Measurements from ENCODE around the gene SLC25A21. TPM values are rescaled to one million over a fixed set of nuclear protein-coding genes. Genes with fewer than 3 reads are reported as not detected.

SLC25A21 gene
- total RNA-seq, 2 experiments from 2014 or later: not detected

GRCh38 chr14:37087520-37087919 is 84.9 kb downstream of the SLC25A21 start:
- Histone ChIP-seq H3K4me1 (ENCODE audit: insufficient read depth, low read length) (no peaks in the 10 kb centered on the region), H3K4me3 (ENCODE audit: low read length) (no peak overlapping the region), H3K27ac (ENCODE audit: low read depth in 1 of 2, low read length in 2 of 2) (no peak overlapping the region), H3K9me3 (ENCODE audit: control insufficient read depth in 1 of 2, insufficient read depth in 1 of 2, low read length in 2 of 2) (no peaks in the 10 kb centered on the region), H3K36me3 (ENCODE audit: insufficient read depth, low read length) (no peaks in the 10 kb centered on the region), H3K27me3 (ENCODE audit: control insufficient read depth in 1 of 2, insufficient read depth in 2 of 2, low read length in 2 of 2) (no peaks in the 10 kb centered on the region)
- Mint-ChIP-seq H3K4me1 (ENCODE audit: low read depth) (no peaks in the 10 kb centered on the region), H3K27ac (no peak overlapping the region), H3K27me3 (no peaks in the 10 kb centered on the region), H3K9me3 (peaks cover 11% of the 10 kb centered on the region), H3K4me3 (no peak overlapping the region), H3K36me3 (ENCODE audit: low read depth) (no peaks in the 10 kb centered on the region)
- DNase-seq (no peak), ATAC-seq (ENCODE audit: poor library complexity) (no peak)
- TF ChIP-seq CTCF (IDR thresholded peaks at IDR 0.05): no peak
- ChIA-PET POLR2A (no interaction called here), CTCF (no interaction called here)
- intact Hi-C loops (cut with DNase I, micrococcal nuclease): no loop called here

- Histone ChIP-seq H3K9me3 (ENCODE audit: control insufficient read depth in 1 of 2, insufficient read depth in 1 of 2, low read length in 2 of 2) (peaks cover 0 to 3% of the 10 kb centered on the region in 2 experiments), H3K27me3 (ENCODE audit: control insufficient read depth in 1 of 2, insufficient read depth in 2 of 2, low read length in 2 of 2) (no peaks in the 10 kb centered on the region), H3K4me1 (ENCODE audit: insufficient read depth, low read length) (no peaks in the 10 kb centered on the region), H3K4me3 (ENCODE audit: low read length) (no peak overlapping the region), H3K36me3 (ENCODE audit: insufficient read depth, low read length) (no peaks in the 10 kb centered on the region), H3K27ac (ENCODE audit: low read depth in 1 of 2, low read length in 2 of 2) (no peak overlapping the region)
- CTCF ChIA-PET: no interaction called here
- H3K9me3 Mint-ChIP-seq: peaks cover 7% of the 10 kb centered on the region
- DNase-seq (no peak), ATAC-seq (ENCODE audit: poor library complexity) (no peak)
- no peak for TF ChIP-seq CTCF (IDR thresholded peaks at IDR 0.05)
- no peaks in the 10 kb centered on the region for H3K4me1 Mint-ChIP-seq (ENCODE audit: low read depth)
- POLR2A ChIA-PET: no interaction called here
- no peak overlapping the region for H3K4me3 Mint-ChIP-seq
- H3K27me3 Mint-ChIP-seq: no peaks in the 10 kb centered on the region
- intact Hi-C loops (cut with DNase I, micrococcal nuclease): no loop called here
- H3K27ac Mint-ChIP-seq: no peak overlapping the region
- H3K36me3 Mint-ChIP-seq (ENCODE audit: low read depth): no peaks in the 10 kb centered on the region
Measured at GRCh38 chr14:37083599-37083998, 88.8 kb downstream of the SLC25A21 start.

- ChIA-PET CTCF (no interaction called here), POLR2A (no interaction called here)
- Mint-ChIP-seq H3K36me3 (ENCODE audit: low read depth) (no peaks in the 10 kb centered on the region), H3K9me3 (peaks cover 6% of the 10 kb centered on the region), H3K4me3 (no peak overlapping the region), H3K4me1 (ENCODE audit: low read depth) (no peaks in the 10 kb centered on the region), H3K27ac (no peak overlapping the region), H3K27me3 (no peaks in the 10 kb centered on the region)
- H3K27ac ChIP-seq (ENCODE audit: low read depth in 1 of 2, low read length in 2 of 2): no peak overlapping the region
- peaks cover 0 to 3% of the 10 kb centered on the region in 2 experiments for H3K9me3 ChIP-seq (ENCODE audit: control insufficient read depth in 1 of 2, insufficient read depth in 1 of 2, low read length in 2 of 2)
- DNase-seq (no peak), ATAC-seq (ENCODE audit: poor library complexity) (no peak)
- H3K36me3 ChIP-seq (ENCODE audit: insufficient read depth, low read length): no peaks in the 10 kb centered on the region
- no peaks in the 10 kb centered on the region for H3K27me3 ChIP-seq (ENCODE audit: control insufficient read depth in 1 of 2, insufficient read depth in 2 of 2, low read length in 2 of 2)
- intact Hi-C loops (cut with DNase I, micrococcal nuclease): no loop called here
- H3K4me1 ChIP-seq (ENCODE audit: insufficient read depth, low read length): no peaks in the 10 kb centered on the region
- no peak for TF ChIP-seq CTCF (IDR thresholded peaks at IDR 0.05)
- no peak overlapping the region for H3K4me3 ChIP-seq (ENCODE audit: low read length)
Measured at GRCh38 chr14:37082449-37082848, 90.0 kb downstream of the SLC25A21 start.

All from CD4-positive, alpha-beta T cell (primary cell).